ENCODE data around the gene SULT1E1. TPM values are rescaled to one million over a fixed set of nuclear protein-coding genes. Genes with fewer than 3 reads are reported as not detected.
A peak's percentile ranks its signal among the peaks of the same experiment; 100 is the strongest.

SULT1E1 gene
- total RNA-seq, 1 experiment from 2014 or later = 0.43 TPM

DNA sequence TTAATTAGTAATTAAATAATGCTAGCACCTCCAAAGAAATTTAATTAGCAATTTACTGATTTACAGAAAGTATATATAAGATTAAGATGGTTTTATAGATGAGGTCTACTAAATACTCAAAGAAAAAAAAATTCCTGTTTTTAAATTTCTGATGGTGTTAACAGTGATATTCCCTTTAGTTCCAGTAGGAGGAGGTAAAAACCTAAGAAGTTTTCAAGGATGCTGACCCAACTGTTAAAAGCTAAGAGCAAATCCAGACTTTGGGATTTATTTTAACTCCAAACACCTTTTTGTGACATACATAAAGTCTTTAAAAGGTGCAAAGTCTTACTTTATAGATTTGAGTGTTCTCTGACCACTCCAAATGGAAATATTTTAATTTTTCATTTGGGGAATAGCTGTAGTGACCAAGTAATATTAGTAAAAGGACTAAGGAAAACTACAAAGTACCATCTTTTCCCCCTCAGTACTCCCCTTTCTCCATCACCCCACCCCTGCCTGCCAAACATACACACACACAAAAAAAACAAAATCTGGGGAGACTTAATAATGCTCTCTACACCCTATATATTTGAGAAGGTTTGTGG is 36.7 kb upstream of the SULT1E1 start:
- H3K27me3 ChIP-seq (replicated peaks; ENCODE audit: control insufficient read depth, insufficient read depth, low read length) = no peaks in the 10 kb centered on the region
- H3K4me3 Mint-ChIP-seq (ENCODE audit: unreplicated experiment) = no peak overlapping the region
- intact Hi-C loops (cut with micrococcal nuclease; ENCODE audit: unreplicated experiment) = loop anchor here (1.0 to 5.0 kb wide), 5 partner anchors 86 to 663 kb away; no protein-coding TSS in a partner anchor
- H3K27me3 Mint-ChIP-seq (ENCODE audit: insufficient read depth, unreplicated experiment) = no peaks in the 10 kb centered on the region
- TF ChIP-seq, protein P1, sequence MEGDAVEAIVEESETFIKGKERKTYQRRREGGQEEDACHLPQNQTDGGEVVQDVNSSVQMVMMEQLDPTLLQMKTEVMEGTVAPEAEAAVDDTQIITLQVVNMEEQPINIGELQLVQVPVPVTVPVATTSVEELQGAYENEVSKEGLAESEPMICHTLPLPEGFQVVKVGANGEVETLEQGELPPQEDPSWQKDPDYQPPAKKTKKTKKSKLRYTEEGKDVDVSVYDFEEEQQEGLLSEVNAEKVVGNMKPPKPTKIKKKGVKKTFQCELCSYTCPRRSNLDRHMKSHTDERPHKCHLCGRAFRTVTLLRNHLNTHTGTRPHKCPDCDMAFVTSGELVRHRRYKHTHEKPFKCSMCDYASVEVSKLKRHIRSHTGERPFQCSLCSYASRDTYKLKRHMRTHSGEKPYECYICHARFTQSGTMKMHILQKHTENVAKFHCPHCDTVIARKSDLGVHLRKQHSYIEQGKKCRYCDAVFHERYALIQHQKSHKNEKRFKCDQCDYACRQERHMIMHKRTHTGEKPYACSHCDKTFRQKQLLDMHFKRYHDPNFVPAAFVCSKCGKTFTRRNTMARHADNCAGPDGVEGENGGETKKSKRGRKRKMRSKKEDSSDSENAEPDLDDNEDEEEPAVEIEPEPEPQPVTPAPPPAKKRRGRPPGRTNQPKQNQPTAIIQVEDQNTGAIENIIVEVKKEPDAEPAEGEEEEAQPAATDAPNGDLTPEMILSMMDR (IDR thresholded peaks at IDR 0.05; ENCODE audit: insufficient read depth in 1 of 2, low read depth in 1 of 2, low read length in 1 of 2, severe bottlenecking in 1 of 2, unreplicated experiment in 1 of 2) = peak; percentile 41 to 50
- no peak overlapping the region for H3K4me3 ChIP-seq (ENCODE audit: low read depth, low read length)
- no peaks in the 10 kb centered on the region for H3K9me3 Mint-ChIP-seq (ENCODE audit: unreplicated experiment)
- POLR2A ChIA-PET = no interaction called here
- H3K36me3 Mint-ChIP-seq (ENCODE audit: insufficient read depth, unreplicated experiment) = no peaks in the 10 kb centered on the region
- CTCF ChIA-PET = interaction anchor here (1.0 to 1.3 kb wide), 3 partner anchors 66 to 373 kb away, joined by 3 to 15 read pairs (median 4); no protein-coding TSS in a partner anchor
- H3K9me3 ChIP-seq = 0 out of 2 replicates have a peak, but pooled peaks cover 3% of the 10 kb centered on the region
- H3K27ac Mint-ChIP-seq (ENCODE audit: unreplicated experiment) = no peak overlapping the region
- no peak for DNase-seq
- H3K36me3 ChIP-seq (ENCODE audit: control insufficient read depth, insufficient read depth, low read length) = no peaks in the 10 kb centered on the region
- peaks cover 13% of the 10 kb centered on the region for H3K4me1 Mint-ChIP-seq (ENCODE audit: low read depth, unreplicated experiment)
- peaks cover 14% of the 10 kb centered on the region for H3K4me1 ChIP-seq
- no TSS peak for BruUV-seq (replicated peaks)

DNA sequence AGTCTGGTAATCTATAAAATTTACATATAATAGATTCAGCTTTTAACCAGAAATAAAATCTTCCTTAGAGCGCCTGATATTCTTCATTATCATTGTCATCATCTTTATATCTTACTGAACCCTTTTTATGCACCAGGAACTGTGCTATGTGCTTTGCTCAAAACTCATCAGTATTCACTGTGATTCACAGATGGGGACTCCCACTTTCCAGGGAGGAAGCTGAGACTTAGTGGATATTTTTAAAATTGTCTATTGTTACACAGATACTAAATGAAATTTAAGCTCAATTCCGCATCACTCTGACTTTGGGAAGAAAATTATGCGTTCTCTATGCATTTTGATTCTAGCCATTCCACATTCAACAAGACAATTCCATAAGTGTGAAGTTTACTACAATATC is 34.8 kb upstream of the SULT1E1 start:
- TF ChIP-seq, protein P1 (IDR thresholded peaks at IDR 0.05; ENCODE audit: insufficient read depth in 1 of 2, low read depth in 1 of 2, low read length in 1 of 2, severe bottlenecking in 1 of 2, unreplicated experiment in 1 of 2) = no peak
- ChIA-PET CTCF (interaction anchor here (0.6 kb wide), 1 partner anchor 166 kb away, joined by 3 read pairs; no protein-coding TSS in a partner anchor), POLR2A (no interaction called here)
- no peaks in the 10 kb centered on the region for H3K36me3 ChIP-seq (ENCODE audit: control insufficient read depth, insufficient read depth, low read length)
- Mint-ChIP-seq H3K9me3 (ENCODE audit: unreplicated experiment) (no peaks in the 10 kb centered on the region), H3K4me1 (ENCODE audit: low read depth, unreplicated experiment) (peaks cover 13% of the 10 kb centered on the region), H3K36me3 (ENCODE audit: insufficient read depth, unreplicated experiment) (no peaks in the 10 kb centered on the region), H3K27ac (ENCODE audit: unreplicated experiment) (no peak overlapping the region), H3K27me3 (ENCODE audit: insufficient read depth, unreplicated experiment) (no peaks in the 10 kb centered on the region), H3K4me3 (ENCODE audit: unreplicated experiment) (no peak overlapping the region)
- BruUV-seq (replicated peaks) = no TSS peak
- intact Hi-C loops (cut with micrococcal nuclease; ENCODE audit: unreplicated experiment) = loop anchor here (5.0 kb wide), 1 partner anchor 88 kb away; no protein-coding TSS in a partner anchor
- H3K27me3 ChIP-seq (replicated peaks; ENCODE audit: control insufficient read depth, insufficient read depth, low read length) = no peaks in the 10 kb centered on the region
- peaks cover 14% of the 10 kb centered on the region for H3K4me1 ChIP-seq
- H3K9me3 ChIP-seq = 0 out of 2 replicates have a peak, but pooled peaks cover 3% of the 10 kb centered on the region
- H3K4me3 ChIP-seq (ENCODE audit: low read depth, low read length) = no peak overlapping the region
- DNase-seq = no peak

DNA sequence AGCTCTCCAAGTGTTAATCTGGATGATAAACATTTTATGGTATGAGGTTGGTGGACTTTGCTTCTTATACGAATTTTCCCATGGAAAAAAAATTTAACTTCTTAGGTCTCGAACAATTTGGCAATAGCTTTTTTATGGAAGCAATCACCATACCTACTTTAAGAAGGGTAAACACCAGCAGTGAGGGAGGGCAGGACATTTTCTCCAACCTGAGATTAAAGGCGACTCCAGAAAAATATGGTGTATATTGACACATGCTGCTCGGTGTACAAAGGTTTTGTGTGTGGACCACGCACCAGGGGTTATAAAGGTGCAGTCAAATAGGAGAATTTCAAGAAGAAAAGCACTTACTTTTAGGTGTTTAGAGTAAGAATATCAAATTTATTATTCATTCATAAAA is 34.2 kb upstream of the SULT1E1 start:
- Mint-ChIP-seq H3K9me3 (ENCODE audit: unreplicated experiment) (no peaks in the 10 kb centered on the region), H3K4me3 (ENCODE audit: unreplicated experiment) (no peak overlapping the region), H3K27me3 (ENCODE audit: insufficient read depth, unreplicated experiment) (no peaks in the 10 kb centered on the region), H3K4me1 (ENCODE audit: low read depth, unreplicated experiment) (peaks cover 13% of the 10 kb centered on the region), H3K36me3 (ENCODE audit: insufficient read depth, unreplicated experiment) (no peaks in the 10 kb centered on the region), H3K27ac (ENCODE audit: unreplicated experiment) (no peak overlapping the region)
- intact Hi-C loops (cut with micrococcal nuclease; ENCODE audit: unreplicated experiment) = no loop called here
- DNase-seq = peak; percentile 29 to 51
- CTCF ChIA-PET = interaction anchor here (0.9 kb wide), 1 partner anchor 288 kb away, joined by 5 read pairs; no protein-coding TSS in a partner anchor
- 0 out of 2 replicates have a peak, but pooled peaks cover 3% of the 10 kb centered on the region for H3K9me3 ChIP-seq
- no TSS peak for BruUV-seq (replicated peaks)
- TF ChIP-seq, protein P1 (IDR thresholded peaks at IDR 0.05; ENCODE audit: insufficient read depth in 1 of 2, low read depth in 1 of 2, low read length in 1 of 2, severe bottlenecking in 1 of 2, unreplicated experiment in 1 of 2) = no peak
- POLR2A ChIA-PET = no interaction called here
- H3K36me3 ChIP-seq (ENCODE audit: control insufficient read depth, insufficient read depth, low read length) = no peaks in the 10 kb centered on the region
- H3K4me1 ChIP-seq = peaks cover 14% of the 10 kb centered on the region
- no peak overlapping the region for H3K4me3 ChIP-seq (ENCODE audit: low read depth, low read length)
- H3K27me3 ChIP-seq (replicated peaks; ENCODE audit: control insufficient read depth, insufficient read depth, low read length) = no peaks in the 10 kb centered on the region
